Measurements from ENCODE around the gene CLEC5A.

- TF ChIP-seq, protein P1, sequence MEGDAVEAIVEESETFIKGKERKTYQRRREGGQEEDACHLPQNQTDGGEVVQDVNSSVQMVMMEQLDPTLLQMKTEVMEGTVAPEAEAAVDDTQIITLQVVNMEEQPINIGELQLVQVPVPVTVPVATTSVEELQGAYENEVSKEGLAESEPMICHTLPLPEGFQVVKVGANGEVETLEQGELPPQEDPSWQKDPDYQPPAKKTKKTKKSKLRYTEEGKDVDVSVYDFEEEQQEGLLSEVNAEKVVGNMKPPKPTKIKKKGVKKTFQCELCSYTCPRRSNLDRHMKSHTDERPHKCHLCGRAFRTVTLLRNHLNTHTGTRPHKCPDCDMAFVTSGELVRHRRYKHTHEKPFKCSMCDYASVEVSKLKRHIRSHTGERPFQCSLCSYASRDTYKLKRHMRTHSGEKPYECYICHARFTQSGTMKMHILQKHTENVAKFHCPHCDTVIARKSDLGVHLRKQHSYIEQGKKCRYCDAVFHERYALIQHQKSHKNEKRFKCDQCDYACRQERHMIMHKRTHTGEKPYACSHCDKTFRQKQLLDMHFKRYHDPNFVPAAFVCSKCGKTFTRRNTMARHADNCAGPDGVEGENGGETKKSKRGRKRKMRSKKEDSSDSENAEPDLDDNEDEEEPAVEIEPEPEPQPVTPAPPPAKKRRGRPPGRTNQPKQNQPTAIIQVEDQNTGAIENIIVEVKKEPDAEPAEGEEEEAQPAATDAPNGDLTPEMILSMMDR (IDR thresholded peaks at IDR 0.05; ENCODE audit: low read depth, low read length): no peak
- no peak for TF ChIP-seq EZH2phosphoT487 (IDR thresholded peaks at IDR 0.05; ENCODE audit: low read depth)
Observed at GRCh38 chr7:141941075-141941474, 5.7 kb downstream of the CLEC5A start.
